Spinal cord (tissue), 10 donors: ENCODE data around the gene TESK2. TPM values are rescaled to one million over a fixed set of nuclear protein-coding genes. Genes with fewer than 3 reads are reported as not detected.
A peak's percentile ranks its signal among the peaks of the same experiment; 100 is the strongest.
"Not testable (repeated sequence)": the region's sequence is repeated elsewhere in the genome, so short reads cannot be mapped to it uniquely, and the experiment has no call there.

Experiments
- DNase-seq, 6 donors: peaks; one replicate each; pipeline versions ENCODE4 v3.0.0 to v3.0.0-alpha.2; 2013 to 2015; ENCODE audit warnings: low spot score in 6 of 6, low read depth in 4 of 6
- H3K27ac ChIP-seq: one replicate; pipeline ENCODE4 v1.5.1; 2013; ENCODE audit warnings: low read depth, low read length, control low read depth
- H3K27me3 ChIP-seq: one replicate; pipeline ENCODE4 v1.6.1; 2013; ENCODE audit warnings: low read length; ENCODE audit not compliant: control insufficient read depth, insufficient read depth
- H3K36me3 ChIP-seq: one replicate; pipeline ENCODE4 v1.6.1; 2013; ENCODE audit warnings: low read length; ENCODE audit not compliant: control insufficient read depth, insufficient read depth
- H3K4me1 ChIP-seq: one replicate; pipeline ENCODE4 v1.6.1; 2013; ENCODE audit warnings: low read length; ENCODE audit not compliant: control insufficient read depth, insufficient read depth
- H3K4me3 ChIP-seq: one replicate; pipeline ENCODE4 v1.5.1; 2013; ENCODE audit warnings: low read depth, low read length, control low read depth
- H3K9me3 ChIP-seq: one replicate; pipeline ENCODE4 v1.6.1; 2013; ENCODE audit warnings: low read length; ENCODE audit not compliant: control insufficient read depth, insufficient read depth
- WGBS: methylation state at CpG from one replicate; pipeline ENCODE4 v1.1.5; 2013; ENCODE audit warnings: missing lambda C conversion rate; ENCODE audit not compliant: insufficient coverage; 5-methylcytosine and 5-hydroxymethylcytosine counted together
- polyA plus RNA-seq, 2 donors: library from polyadenylated mRNA; unstranded; fragments of 120-200 nt; gene quantifications; one replicate each; pipeline ENCODE4 v1.2.1, GENCODE V29; 2013; ENCODE audit not compliant: insufficient read length in 2 of 2
- total RNA-seq, 2 donors: library from RNA; depleted of rRNA in 1 of 2; stranded (reverse); fragments of 120-200 nt in 1 of 2; fragments of >200 nt in 1 of 2; gene quantifications; one replicate each; pipeline versions ENCODE4 v1.2.3 to v1.2.4, GENCODE V29; 2013 to 2014
- donor health status: healthy.

The TESK2 gene
- total and polyA plus RNA-seq, 4 donors: 4.0 to 7.3 (median 5.1) TPM

DNA sequence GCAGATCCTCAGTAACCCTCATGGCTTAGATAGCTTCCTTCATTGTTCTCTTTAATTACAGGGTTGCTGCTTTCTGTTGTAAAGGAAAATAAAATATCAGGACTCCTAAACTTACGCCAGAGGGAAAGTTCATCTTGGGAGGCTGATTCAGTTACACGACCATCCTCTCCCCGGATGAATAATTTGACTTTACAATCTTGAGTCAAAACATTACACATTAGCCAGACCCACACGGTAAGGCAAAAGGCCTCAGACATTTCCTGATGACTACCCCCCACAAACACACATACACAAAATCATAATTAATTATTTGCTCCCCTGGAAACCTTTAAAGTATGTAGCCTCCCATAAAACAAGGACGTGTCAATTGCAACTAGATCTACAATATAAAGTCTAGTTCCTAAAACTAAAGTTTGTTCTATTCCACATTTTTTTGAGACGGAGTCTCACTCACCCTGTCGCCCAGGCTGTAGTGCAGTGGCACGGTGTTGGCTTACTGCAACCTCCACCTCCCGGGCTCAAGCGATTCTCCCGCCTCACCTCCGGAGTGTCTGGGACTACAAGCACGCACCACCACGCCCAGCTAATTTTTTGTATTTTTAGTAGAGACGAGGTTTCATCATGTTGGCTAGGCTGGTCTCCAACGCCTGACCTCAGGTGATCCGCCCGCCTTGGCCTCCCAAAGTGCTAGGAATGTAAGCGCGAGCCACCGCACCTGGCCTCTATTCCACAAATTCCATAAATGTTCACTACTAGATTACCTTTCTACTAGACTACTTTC, 31.6 kb upstream of the TESK2 start:
- peak overlapping the region; percentile 87 for H3K4me3 ChIP-seq
- H3K9me3 ChIP-seq: no peaks in the 10 kb centered on the region
- peak overlapping the region; percentile 89 for H3K27ac ChIP-seq
- DNase-seq: no peak
- H3K27me3 ChIP-seq: no peaks in the 10 kb centered on the region
- peaks cover 20% of the 10 kb centered on the region for H3K4me1 ChIP-seq
- 81% methylated on average over 14 of the region's 21 CpGs for WGBS
- peaks cover 3% of the 10 kb centered on the region for H3K36me3 ChIP-seq

GRCh38 chr1:45521413-45522323, 30.7 kb upstream of the TESK2 start, which contains the start of gene PRDX1:
Gene PRDX1 (minus strand): TSS chr1:45521884. CDS start chr1:45519043, 2,841 bp downstream.
- DNase-seq: peak; percentile 90 to 99 (median 93)
- Histone ChIP-seq H3K27ac (peak within 1 kb of the TSS; percentile 89), H3K4me1 (peaks cover 25% of the 10 kb centered on the region), H3K27me3 (no peaks in the 10 kb centered on the region), H3K9me3 (no peaks in the 10 kb centered on the region), H3K36me3 (peaks cover 11% of the 10 kb centered on the region), H3K4me3 (peak within 1 kb of the TSS; percentile 87)
- under 1% methylated on average over 37 of the region's 72 CpGs for WGBS

- not testable (repeated sequence) for H3K27ac ChIP-seq, H3K27me3 ChIP-seq, H3K9me3 ChIP-seq, DNase-seq, H3K4me3 ChIP-seq
- 75% methylated on average over 10 of the region's 16 CpGs for WGBS
- Histone ChIP-seq H3K4me1 (peaks cover 27% of the 10 kb centered on the region), H3K36me3 (peaks cover 25% of the 10 kb centered on the region)
Measured at GRCh38 chr1:45519774-45520173, 28.8 kb upstream of the TESK2 start.

- H3K4me3 ChIP-seq: peak overlapping the region; percentile 1
- 0% methylated on average over 1 of the region's 1 CpG for WGBS
- H3K27ac ChIP-seq: peak overlapping the region; percentile 4
- peak in 2 of 6 donors; percentile 60 to 79 for DNase-seq
- no peaks in the 10 kb centered on the region for H3K27me3 ChIP-seq
- peaks cover 30% of the 10 kb centered on the region for H3K36me3 ChIP-seq
- H3K9me3 ChIP-seq: no peaks in the 10 kb centered on the region
- H3K4me1 ChIP-seq: peaks cover 27% of the 10 kb centered on the region
Measured at GRCh38 chr1:45518910-45519309, 27.9 kb upstream of the TESK2 start.

DNA sequence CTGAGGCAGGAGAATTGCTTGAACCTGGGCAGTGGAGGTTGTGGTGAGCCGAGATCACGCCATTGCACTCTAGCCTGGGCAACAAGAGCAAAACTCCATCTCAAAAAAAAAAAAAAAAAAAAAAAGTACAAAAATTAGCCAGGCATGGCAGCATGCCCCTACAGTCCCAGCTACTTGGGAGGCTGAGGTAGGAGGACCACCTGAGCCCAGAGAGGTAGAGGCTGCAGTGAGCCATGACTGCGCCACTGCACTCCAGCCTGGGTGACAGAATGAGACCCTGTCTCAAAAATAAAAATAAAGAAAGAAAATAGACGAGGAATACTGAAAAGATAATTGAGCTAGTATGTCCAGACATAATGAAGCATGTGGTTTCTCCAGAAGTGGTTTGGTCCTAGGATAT, 27.4 kb upstream of the TESK2 start:
- DNase-seq, H3K27me3 ChIP-seq, H3K9me3 ChIP-seq, H3K27ac ChIP-seq, H3K4me3 ChIP-seq: not testable (repeated sequence)
- Histone ChIP-seq H3K36me3 (peaks cover 30% of the 10 kb centered on the region), H3K4me1 (peaks cover 27% of the 10 kb centered on the region)
- no CpG with 5 or more reads among the region's 4 CpGs for WGBS

- Histone ChIP-seq H3K4me1 (peaks cover 35% of the 10 kb centered on the region), H3K4me3 (no peak overlapping the region), H3K36me3 (peaks cover 40% of the 10 kb centered on the region), H3K9me3 (no peaks in the 10 kb centered on the region), H3K27ac (no peak overlapping the region), H3K27me3 (no peaks in the 10 kb centered on the region)
- DNase-seq: no peak
- 83% methylated on average over 3 of the region's 4 CpGs for WGBS
Measured at GRCh38 chr1:45516465-45516864, 25.5 kb upstream of the TESK2 start.

DNA sequence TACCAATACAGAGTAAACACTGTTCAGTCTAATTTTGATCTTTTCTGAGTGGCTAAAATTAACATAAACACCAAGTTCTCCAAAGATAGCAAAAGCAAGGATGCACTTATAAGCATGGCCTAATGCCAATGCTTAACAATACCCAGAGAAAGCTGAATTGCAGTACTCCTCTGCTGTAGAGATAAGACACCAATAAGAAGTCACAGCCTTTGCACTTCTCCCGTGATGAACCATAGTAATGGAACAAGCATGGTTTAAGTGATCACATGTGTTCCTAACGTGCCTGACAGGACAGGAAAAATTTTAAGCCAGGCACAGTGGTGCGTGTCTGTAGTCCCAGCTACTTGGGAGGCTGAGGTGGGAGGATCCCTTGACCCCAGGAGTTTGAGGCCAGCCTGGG, 25.1 kb upstream of the TESK2 start:
- Histone ChIP-seq H3K27me3 (no peaks in the 10 kb centered on the region), H3K36me3 (peaks cover 40% of the 10 kb centered on the region), H3K27ac (no peak overlapping the region), H3K4me1 (peaks cover 35% of the 10 kb centered on the region), H3K4me3 (no peak overlapping the region), H3K9me3 (no peaks in the 10 kb centered on the region)
- no CpG with 5 or more reads among the region's 3 CpGs for WGBS
- DNase-seq: no peak

- not testable (repeated sequence) for H3K27ac ChIP-seq
- peaks cover 58% of the 10 kb centered on the region for H3K36me3 ChIP-seq
- WGBS: 85% methylated on average over 6 of the region's 9 CpGs
Measured at GRCh38 chr1:45513532-45514260, 22.7 kb upstream of the TESK2 start.

GRCh38 chr1:45512641-45513054, 21.7 kb upstream of the TESK2 start:
- 100% methylated on average over 1 of the region's 1 CpG for WGBS
- Histone ChIP-seq H3K27ac (no peak overlapping the region), H3K27me3 (no peaks in the 10 kb centered on the region), H3K9me3 (no peaks in the 10 kb centered on the region), H3K4me3 (no peak overlapping the region), H3K36me3 (peaks cover 63% of the 10 kb centered on the region), H3K4me1 (peaks cover 31% of the 10 kb centered on the region)
- peak in 2 of 6 donors; percentile 56 to 57 for DNase-seq

More at GRCh38 chr1:45513532-45514260, 22.7 kb upstream of the TESK2 start:
- not testable (repeated sequence) for H3K4me3 ChIP-seq, H3K27me3 ChIP-seq, DNase-seq, H3K9me3 ChIP-seq
- H3K4me1 ChIP-seq: peaks cover 30% of the 10 kb centered on the region
